Brain microvascular endothelial cell (primary cell): ENCODE measurements around the gene NSF.

ENCODE experiments used
- DNase-seq: peaks from one replicate; pipeline ENCODE4 v3.0.0-alpha.2; 2020
- H3K27ac ChIP-seq: fragments of 250-450 bp; sonication (Bioruptor Pico); 2 replicates; pipeline ENCODE4 v1.5.1; 2020; ENCODE audit warnings: mild to moderate bottlenecking, moderate library complexity
- H3K27me3 ChIP-seq: fragments of 250-450 bp; sonication (Bioruptor Pico); replicated peaks from 2 replicates; pipeline ENCODE4 v1.5.1; 2020; ENCODE audit warnings: mild to moderate bottlenecking
- H3K36me3 ChIP-seq: fragments of 250-450 bp; sonication (Bioruptor Pico); replicated peaks from 2 replicates; pipeline ENCODE4 v1.5.1; 2020; ENCODE audit warnings: mild to moderate bottlenecking
- H3K4me3 ChIP-seq: 2 replicates; pipeline ENCODE4 v1.5.1; 2011; ENCODE audit warnings: low read depth, mild to moderate bottlenecking, control low read depth, low read length, moderate library complexity
- CTCF ChIP-seq: IDR thresholded peaks from 2 replicates; pipeline ENCODE4 v1.5.1; 2011; ENCODE audit warnings: low read depth, mild to moderate bottlenecking, moderate library complexity, low read length, control low read depth, inconsistent platforms; ENCODE audit errors: missing control alignments
- in situ Hi-C: cut with HindIII; loops from 2 replicates; pipeline ENCODE4 v1.10.0; 2017; ENCODE audit warnings: low sequenced_read_pairs, low pct_ligation_motif_present

NSF gene

GRCh38 chr17:46717999-46718398 lies 127.5 kb downstream of the NSF start:
- no peak overlapping the region for H3K4me3 ChIP-seq
- no peaks in the 10 kb centered on the region for H3K36me3 ChIP-seq
- no peak for TF ChIP-seq CTCF
- in situ Hi-C loops = no loop called here
- H3K27me3 ChIP-seq = no peaks in the 10 kb centered on the region
- H3K27ac ChIP-seq = no peak overlapping the region
- DNase-seq = no peak

- in situ Hi-C loops = no loop called here
Measured at GRCh38 chr17:46719891-46720290, 129.4 kb downstream of the NSF start.

GRCh38 chr17:46720408-46720807 lies 129.9 kb downstream of the NSF start:
- DNase-seq = no peak
- in situ Hi-C loops = no loop called here
- Histone ChIP-seq H3K27ac (no peak overlapping the region), H3K27me3 (no peaks in the 10 kb centered on the region), H3K4me3 (no peak overlapping the region), H3K36me3 (no peaks in the 10 kb centered on the region)
- TF ChIP-seq CTCF = no peak

More at GRCh38 chr17:46719891-46720290, 129.4 kb downstream of the NSF start:
- Histone ChIP-seq H3K4me3 (no peak overlapping the region), H3K27ac (no peak overlapping the region), H3K27me3 (no peaks in the 10 kb centered on the region), H3K36me3 (no peaks in the 10 kb centered on the region)
- no peak for TF ChIP-seq CTCF
- DNase-seq = no peak

GRCh38 chr17:46722662-46723285 lies 132.3 kb downstream of the NSF start:
- no peaks in the 10 kb centered on the region for H3K36me3 ChIP-seq
- H3K27ac ChIP-seq = no peak overlapping the region
- in situ Hi-C loops = no loop called here
- TF ChIP-seq CTCF = no peak
- no peaks in the 10 kb centered on the region for H3K27me3 ChIP-seq
- H3K4me3 ChIP-seq = no peak overlapping the region
- peak; percentile 4 for DNase-seq

GRCh38 chr17:46726206-46726605 lies 135.7 kb downstream of the NSF start:
- TF ChIP-seq CTCF = no peak
- in situ Hi-C loops = no loop called here
- H3K27ac ChIP-seq = no peak overlapping the region

GRCh38 chr17:46727572-46728348 lies 137.3 kb downstream of the NSF start:
- Histone ChIP-seq H3K36me3 (no peaks in the 10 kb centered on the region), H3K4me3 (no peak overlapping the region), H3K27me3 (no peaks in the 10 kb centered on the region), H3K27ac (peak overlapping the region; percentile 21)
- DNase-seq = peak; percentile 77
- in situ Hi-C loops = no loop called here
- no peak for TF ChIP-seq CTCF

More at GRCh38 chr17:46726206-46726605, 135.7 kb downstream of the NSF start:
- no peaks in the 10 kb centered on the region for H3K27me3 ChIP-seq
- DNase-seq = no peak
- H3K36me3 ChIP-seq = no peaks in the 10 kb centered on the region
- no peak overlapping the region for H3K4me3 ChIP-seq
